ENCODE results near the gene PDE4B. TPM values are rescaled to one million over a fixed set of nuclear protein-coding genes. Genes with fewer than 3 reads are reported as not detected.

PDE4B gene
- total and polyA plus RNA-seq, 11 donors: 1.4 to 71.9 (median 16.2) TPM

- 60 to 72% (median 70%) methylated on average over 1 of the region's 1 CpG for WGBS, 4 donors
- no peak for ATAC-seq
- intact Hi-C loops (cut with DNase I): no loop called here
- Histone ChIP-seq H3K9me3 (peaks cover 0 to 16% (median 2%) of the 10 kb centered on the region in 12 donors), H3K27me3 (no peaks in the 10 kb centered on the region), H3K4me1 (no peaks in the 10 kb centered on the region), H3K36me3 (no peaks in the 10 kb centered on the region), H3K27ac (no peak overlapping the region), H3K4me3 (no peak overlapping the region)
- no peak for DNase-seq
- TF ChIP-seq CTCF (IDR thresholded peaks at IDR 0.05) (no peak), POLR2A (IDR thresholded peaks at IDR 0.05) (no peak)
Observed at GRCh38 chr1:65882076-65882475, 89.4 kb downstream of the PDE4B start.

GRCh38 chr1:65889441-65889840, 96.7 kb downstream of the PDE4B start:
- DNase-seq (no peak), ATAC-seq (no peak)
- Histone ChIP-seq H3K4me3 (no peak overlapping the region), H3K4me1 (no peaks in the 10 kb centered on the region), H3K27me3 (no peaks in the 10 kb centered on the region), H3K27ac (no peak overlapping the region), H3K36me3 (no peaks in the 10 kb centered on the region), H3K9me3 (peaks cover 0 to 15% (median 0%) of the 10 kb centered on the region in 12 donors)
- TF ChIP-seq CTCF (IDR thresholded peaks at IDR 0.05): no peak
- no peak for TF ChIP-seq POLR2A (IDR thresholded peaks at IDR 0.05)
- intact Hi-C loops (cut with DNase I): no loop called here

- Histone ChIP-seq H3K4me1 (no peaks in the 10 kb centered on the region), H3K27me3 (no peaks in the 10 kb centered on the region), H3K27ac (no peak overlapping the region), H3K4me3 (no peak overlapping the region), H3K36me3 (no peaks in the 10 kb centered on the region), H3K9me3 (peaks cover 0 to 15% (median 0%) of the 10 kb centered on the region in 12 donors)
- no peak for DNase-seq
- TF ChIP-seq CTCF (IDR thresholded peaks at IDR 0.05) (no peak), POLR2A (IDR thresholded peaks at IDR 0.05) (no peak)
- intact Hi-C loops (cut with DNase I): no loop called here
- no peak for ATAC-seq
- 25 to 32% (median 27%) methylated on average over 3 of the region's 3 CpGs for WGBS, 4 donors
Observed at GRCh38 chr1:65890201-65890843, 97.6 kb downstream of the PDE4B start.

GRCh38 chr1:65894738-65895605, 102.3 kb downstream of the PDE4B start:
- TF ChIP-seq CTCF (IDR thresholded peaks at IDR 0.05) (no peak), POLR2A (IDR thresholded peaks at IDR 0.05) (no peak)
- no peak overlapping the region for H3K27ac ChIP-seq
- H3K9me3 ChIP-seq: peaks cover 0 to 11% (median 0%) of the 10 kb centered on the region in 12 donors
- no peaks in the 10 kb centered on the region for H3K27me3 ChIP-seq
- no peak for DNase-seq
- 78 to 80% (median 79%) methylated on average over 8 of the region's 8 CpGs for WGBS, 4 donors
- intact Hi-C loops (cut with DNase I): no loop called here
- no peaks in the 10 kb centered on the region for H3K36me3 ChIP-seq
- H3K4me3 ChIP-seq: no peak overlapping the region
- ATAC-seq: no peak
- no peaks in the 10 kb centered on the region for H3K4me1 ChIP-seq

Measured in heart left ventricle (tissue), 16 donors.